ENCODE results near the gene CCDC88C.
"Not testable (repeated sequence)": the region's sequence is repeated elsewhere in the genome, so short reads cannot be mapped to it uniquely, and the experiment has no call there.

CCDC88C gene

GRCh38 chr14:91409928-91410718 is 7.5 kb downstream of the CCDC88C start:
- H3K79me2 ChIP-seq (ENCODE audit: low read length): peaks cover 100% of the 10 kb centered on the region
- H3K4me3 ChIP-seq (ENCODE audit: low read length): peak overlapping the region; percentile 2; the same call in 1 of the 2 replicates
- no peak overlapping the region for H2AFZ ChIP-seq (ENCODE audit: low read depth, low read length)
- H4K20me1 ChIP-seq (ENCODE audit: insufficient read depth, low read length): peaks cover 96% of the 10 kb centered on the region
- no peak overlapping the region for H3K27ac ChIP-seq (ENCODE audit: low read length)
- peaks cover 52% of the 10 kb centered on the region for H3K4me1 ChIP-seq (ENCODE audit: low read length)
- TF ChIP-seq EZH2phosphoT487 (IDR thresholded peaks at IDR 0.05; ENCODE audit: low read depth): no peak
- no peak for TF ChIP-seq CTCF (IDR thresholded peaks at IDR 0.05; ENCODE audit: low read depth, low read length)
- H3K4me2 ChIP-seq (ENCODE audit: low read length): peak overlapping the region; percentile 61
- no peaks in the 10 kb centered on the region for H3K27me3 ChIP-seq (ENCODE audit: low read depth, low read length)
- H3K9me3 ChIP-seq (ENCODE audit: insufficient read depth, low read length): no peaks in the 10 kb centered on the region
- no peak overlapping the region for H3K9ac ChIP-seq (ENCODE audit: low read length)
- H3K36me3 ChIP-seq (replicated peaks; ENCODE audit: low read depth, low read length): peaks cover 79% of the 10 kb centered on the region

DNA sequence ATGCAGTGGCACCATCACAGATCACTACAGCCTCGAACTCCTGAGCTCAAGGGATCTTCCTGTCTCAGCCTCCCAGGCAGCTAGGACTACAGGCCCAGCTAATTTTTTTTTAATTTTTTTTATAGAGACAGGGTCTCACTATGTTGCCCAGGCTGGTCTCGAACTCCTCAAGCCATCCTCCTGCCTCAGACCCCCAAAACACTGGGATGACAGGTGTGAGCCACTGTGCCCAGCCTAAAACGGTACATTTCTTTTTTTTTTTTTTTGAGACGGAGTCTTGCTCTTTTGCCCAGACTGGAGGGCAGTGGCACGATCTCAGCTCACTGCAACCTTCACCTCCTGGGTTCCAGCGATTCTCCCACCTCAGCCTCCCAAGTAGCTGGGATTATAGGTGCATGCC is 8.4 kb downstream of the CCDC88C start:
- not testable (repeated sequence) for H3K27me3 ChIP-seq (ENCODE audit: low read depth, low read length); H2AFZ ChIP-seq (ENCODE audit: low read depth, low read length); H3K27ac ChIP-seq (ENCODE audit: low read length); H3K9ac ChIP-seq (ENCODE audit: low read length); H3K4me2 ChIP-seq (ENCODE audit: low read length); H3K9me3 ChIP-seq (ENCODE audit: insufficient read depth, low read length); H3K4me3 ChIP-seq (ENCODE audit: low read length)
- peaks cover 74% of the 10 kb centered on the region for H3K36me3 ChIP-seq (replicated peaks; ENCODE audit: low read depth, low read length)
- H4K20me1 ChIP-seq (ENCODE audit: insufficient read depth, low read length): peaks cover 93% of the 10 kb centered on the region
- peaks cover 43% of the 10 kb centered on the region for H3K4me1 ChIP-seq (ENCODE audit: low read length)
- peaks cover 99% of the 10 kb centered on the region for H3K79me2 ChIP-seq (ENCODE audit: low read length)

DNA sequence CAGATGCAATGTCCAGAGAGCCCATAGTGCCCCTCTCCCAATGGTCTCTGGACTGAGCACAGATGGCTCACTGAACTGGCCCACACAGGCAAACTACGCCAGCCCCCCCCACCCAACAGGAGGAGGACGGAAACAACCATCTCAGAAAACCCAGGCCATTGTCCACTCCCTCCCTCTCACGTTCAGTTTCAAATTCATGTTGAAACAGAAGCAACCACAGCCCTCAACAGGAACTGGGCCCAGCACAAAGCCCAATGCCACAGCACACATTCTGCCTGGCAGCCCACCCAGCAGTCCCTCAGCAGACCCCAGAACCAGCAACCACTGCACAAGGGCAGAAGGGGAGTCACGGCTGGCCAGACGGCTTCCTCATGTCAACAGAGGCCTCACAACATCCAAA is 10.6 kb downstream of the CCDC88C start:
- TF ChIP-seq EZH2phosphoT487 (IDR thresholded peaks at IDR 0.05; ENCODE audit: low read depth): no peak

DNA sequence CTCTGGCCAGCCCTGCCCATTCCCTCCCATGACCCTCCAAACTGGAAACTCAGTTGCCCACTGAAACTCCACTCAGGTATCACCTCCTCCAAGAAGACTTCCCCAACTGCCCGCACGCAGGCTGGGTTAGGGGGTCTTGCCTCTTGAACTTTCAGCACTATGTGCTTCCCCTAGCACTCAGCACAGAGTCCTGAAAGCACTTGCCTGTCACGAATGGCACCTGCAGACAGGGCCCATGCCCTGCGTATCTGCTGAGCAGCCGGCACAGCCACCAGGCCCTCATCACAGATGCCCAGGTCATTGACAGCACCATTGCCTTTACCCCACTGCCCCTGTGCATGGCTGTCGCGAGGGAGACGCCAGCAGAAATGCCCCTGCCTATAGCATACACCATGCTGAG is 11.2 kb downstream of the CCDC88C start:
- no peak overlapping the region for H2AFZ ChIP-seq (ENCODE audit: low read depth, low read length)
- H3K4me3 ChIP-seq (ENCODE audit: low read length): no peak overlapping the region
- H3K36me3 ChIP-seq (replicated peaks; ENCODE audit: low read depth, low read length): peaks cover 82% of the 10 kb centered on the region
- no peak overlapping the region for H3K9ac ChIP-seq (ENCODE audit: low read length)
- no peak overlapping the region for H3K27ac ChIP-seq (ENCODE audit: low read length)
- peaks cover 20% of the 10 kb centered on the region for H3K4me1 ChIP-seq (ENCODE audit: low read length)
- TF ChIP-seq EZH2phosphoT487 (IDR thresholded peaks at IDR 0.05; ENCODE audit: low read depth) (no peak), CTCF (IDR thresholded peaks at IDR 0.05; ENCODE audit: low read depth, low read length) (no peak)
- H3K4me2 ChIP-seq (ENCODE audit: low read length): no peak overlapping the region
- peaks cover 99% of the 10 kb centered on the region for H3K79me2 ChIP-seq (ENCODE audit: low read length)
- no peaks in the 10 kb centered on the region for H3K27me3 ChIP-seq (ENCODE audit: low read depth, low read length)
- peaks cover 98% of the 10 kb centered on the region for H4K20me1 ChIP-seq (ENCODE audit: insufficient read depth, low read length)
- H3K9me3 ChIP-seq (ENCODE audit: insufficient read depth, low read length): no peaks in the 10 kb centered on the region

More for the DNA sequence above, 10.6 kb downstream of the CCDC88C start:
- peaks cover 99% of the 10 kb centered on the region for H3K79me2 ChIP-seq (ENCODE audit: low read length)
- no peak overlapping the region for H3K9ac ChIP-seq (ENCODE audit: low read length)
- H2AFZ ChIP-seq (ENCODE audit: low read depth, low read length): no peak overlapping the region
- no peaks in the 10 kb centered on the region for H3K9me3 ChIP-seq (ENCODE audit: insufficient read depth, low read length)
- H3K4me3 ChIP-seq (ENCODE audit: low read length): no peak overlapping the region
- peaks cover 78% of the 10 kb centered on the region for H3K36me3 ChIP-seq (replicated peaks; ENCODE audit: low read depth, low read length)
- peaks cover 98% of the 10 kb centered on the region for H4K20me1 ChIP-seq (ENCODE audit: insufficient read depth, low read length)
- H3K27me3 ChIP-seq (ENCODE audit: low read depth, low read length): no peaks in the 10 kb centered on the region
- peaks cover 25% of the 10 kb centered on the region for H3K4me1 ChIP-seq (ENCODE audit: low read length)
- no peak overlapping the region for H3K27ac ChIP-seq (ENCODE audit: low read length)
- no peak overlapping the region for H3K4me2 ChIP-seq (ENCODE audit: low read length)

- Histone ChIP-seq H2AFZ (ENCODE audit: low read depth, low read length) (no peak overlapping the region), H3K4me1 (ENCODE audit: low read length) (peaks cover 15% of the 10 kb centered on the region), H3K79me2 (ENCODE audit: low read length) (peaks cover 98% of the 10 kb centered on the region), H3K9ac (ENCODE audit: low read length) (no peak overlapping the region), H3K36me3 (replicated peaks; ENCODE audit: low read depth, low read length) (peaks cover 76% of the 10 kb centered on the region), H3K4me2 (ENCODE audit: low read length) (no peak overlapping the region), H3K4me3 (ENCODE audit: low read length) (no peak overlapping the region), H3K27ac (ENCODE audit: low read length) (no peak overlapping the region), H4K20me1 (ENCODE audit: insufficient read depth, low read length) (peaks cover 95% of the 10 kb centered on the region), H3K9me3 (ENCODE audit: insufficient read depth, low read length) (no peaks in the 10 kb centered on the region), H3K27me3 (ENCODE audit: low read depth, low read length) (no peaks in the 10 kb centered on the region)
- TF ChIP-seq CTCF (IDR thresholded peaks at IDR 0.05; ENCODE audit: low read depth, low read length) (no peak), EZH2phosphoT487 (IDR thresholded peaks at IDR 0.05; ENCODE audit: low read depth) (no peak)
Observed at GRCh38 chr14:91405724-91406435, 11.7 kb downstream of the CCDC88C start.

Measured in OCI-LY3 (cell line).